Pons (tissue), 1 donor: ENCODE results near the gene RGS6.

Experiments
- DNase-seq: peaks from one replicate; pipeline ENCODE4 v3.0.0-alpha.2; 2016; ENCODE audit warnings: low spot score

Gene RGS6

GRCh38 chr14:72081137-72081536 is 148.9 kb downstream of the RGS6 start:
- DNase-seq, result no peak

- no peak for DNase-seq
Measured at GRCh38 chr14:72084935-72085334, 152.7 kb downstream of the RGS6 start.

- no peak for DNase-seq
Measured at GRCh38 chr14:72089625-72090024, 157.4 kb downstream of the RGS6 start.

GRCh38 chr14:72094844-72095582 is 162.8 kb downstream of the RGS6 start:
- no peak for DNase-seq

GRCh38 chr14:72097173-72097783 is 165.0 kb downstream of the RGS6 start:
- DNase-seq, result no peak

GRCh38 chr14:72098210-72098609 is 166.0 kb downstream of the RGS6 start:
- DNase-seq, result no peak

- no peak for DNase-seq
Measured at GRCh38 chr14:72099566-72099965, 167.3 kb downstream of the RGS6 start.

- no peak for DNase-seq
Measured at GRCh38 chr14:72104011-72104613, 171.9 kb downstream of the RGS6 start.

GRCh38 chr14:72111911-72112310 is 179.7 kb downstream of the RGS6 start:
- no peak for DNase-seq

- no peak for DNase-seq
Measured at GRCh38 chr14:72118841-72119240, 186.6 kb downstream of the RGS6 start.

GRCh38 chr14:72120315-72120714 is 188.1 kb downstream of the RGS6 start:
- DNase-seq, result no peak

GRCh38 chr14:72123755-72124154 is 191.5 kb downstream of the RGS6 start:
- no peak for DNase-seq

- DNase-seq, result no peak
Measured at GRCh38 chr14:72124171-72124570, 191.9 kb downstream of the RGS6 start.

GRCh38 chr14:72126091-72126490 is 193.9 kb downstream of the RGS6 start:
- DNase-seq, result no peak

- no peak for DNase-seq
Measured at GRCh38 chr14:72126561-72126960, 194.3 kb downstream of the RGS6 start.

GRCh38 chr14:72128629-72129028 is 196.4 kb downstream of the RGS6 start:
- no peak for DNase-seq

GRCh38 chr14:72129291-72129690 is 197.1 kb downstream of the RGS6 start:
- DNase-seq, result no peak

GRCh38 chr14:72141084-72141483 is 208.9 kb downstream of the RGS6 start:
- no peak for DNase-seq

GRCh38 chr14:72142328-72142727 is 210.1 kb downstream of the RGS6 start:
- DNase-seq, result no peak

GRCh38 chr14:72146241-72146640 is 214.0 kb downstream of the RGS6 start:
- no peak for DNase-seq

- DNase-seq, result no peak
Measured at GRCh38 chr14:72154645-72155378, 222.6 kb downstream of the RGS6 start.

- no peak for DNase-seq
Measured at GRCh38 chr14:72155379-72155993, 223.3 kb downstream of the RGS6 start.
